ENCODE results near the gene SLCO3A1. TPM values are rescaled to one million over a fixed set of nuclear protein-coding genes. Genes with fewer than 3 reads are reported as not detected.

The SLCO3A1 gene
- total RNA-seq, 1 experiment from 2014 or later = 1.7 TPM

- no peak for DNase-seq (ENCODE audit: extremely low read depth, low read depth)
These were observed 262.8 kb downstream of the SLCO3A1 start for GRCh38 chr15:92116330-92116729.

GRCh38 chr15:92117261-92117731, 263.8 kb downstream of the SLCO3A1 start:
- DNase-seq (ENCODE audit: extremely low read depth, low read depth) = no peak

- no peak for DNase-seq (ENCODE audit: extremely low read depth, low read depth)
These were observed 264.8 kb downstream of the SLCO3A1 start for GRCh38 chr15:92118162-92118935.

GRCh38 chr15:92118936-92119325, 265.4 kb downstream of the SLCO3A1 start:
- no peak for DNase-seq (ENCODE audit: extremely low read depth, low read depth)

GRCh38 chr15:92120094-92120795, 266.7 kb downstream of the SLCO3A1 start:
- DNase-seq (ENCODE audit: extremely low read depth, low read depth) = no peak

- no peak for DNase-seq (ENCODE audit: extremely low read depth, low read depth)
These were observed 267.5 kb downstream of the SLCO3A1 start for GRCh38 chr15:92121047-92121446.

GRCh38 chr15:92122259-92122658, 268.8 kb downstream of the SLCO3A1 start:
- DNase-seq (ENCODE audit: extremely low read depth, low read depth) = no peak

GRCh38 chr15:92123962-92124656, 270.6 kb downstream of the SLCO3A1 start:
- DNase-seq (ENCODE audit: extremely low read depth, low read depth) = no peak

GRCh38 chr15:92124657-92125010, 271.1 kb downstream of the SLCO3A1 start:
- no peak for DNase-seq (ENCODE audit: extremely low read depth, low read depth)

GRCh38 chr15:92128788-92129187, 275.3 kb downstream of the SLCO3A1 start:
- no peak for DNase-seq (ENCODE audit: extremely low read depth, low read depth)

- DNase-seq (ENCODE audit: extremely low read depth, low read depth) = no peak
These were observed 276.7 kb downstream of the SLCO3A1 start for GRCh38 chr15:92130244-92130643.

GRCh38 chr15:92130906-92131305, 277.4 kb downstream of the SLCO3A1 start:
- no peak for DNase-seq (ENCODE audit: extremely low read depth, low read depth)

- DNase-seq (ENCODE audit: extremely low read depth, low read depth) = no peak
These were observed 279.7 kb downstream of the SLCO3A1 start for GRCh38 chr15:92132982-92133755.

- DNase-seq (ENCODE audit: extremely low read depth, low read depth) = no peak
These were observed 287.3 kb downstream of the SLCO3A1 start for GRCh38 chr15:92140796-92141195.

- no peak for DNase-seq (ENCODE audit: extremely low read depth, low read depth)
These were observed 288.1 kb downstream of the SLCO3A1 start for GRCh38 chr15:92141607-92142006.

- DNase-seq (ENCODE audit: extremely low read depth, low read depth) = no peak
These were observed 289.0 kb downstream of the SLCO3A1 start for GRCh38 chr15:92142242-92143232.

GRCh38 chr15:92143765-92144164, 290.3 kb downstream of the SLCO3A1 start:
- DNase-seq (ENCODE audit: extremely low read depth, low read depth) = no peak

- no peak for DNase-seq (ENCODE audit: extremely low read depth, low read depth)
These were observed 293.1 kb downstream of the SLCO3A1 start for GRCh38 chr15:92146511-92147150.

- no peak for DNase-seq (ENCODE audit: extremely low read depth, low read depth)
These were observed 295.5 kb downstream of the SLCO3A1 start for GRCh38 chr15:92149029-92149428.

All from NCI-H460 (cell line).